CD4-positive, alpha-beta T cell treated with Interleukin-17A for 1 hour (primary cell): ENCODE data around the gene CA4.
"Not testable (repeated sequence)": the region's sequence is repeated elsewhere in the genome, so short reads cannot be mapped to it uniquely, and the experiment has no call there.

ENCODE experiments used
- DNase-seq: peaks from one replicate; pipeline ENCODE4 v3.0.0-alpha.2; 2020

The CA4 gene

GRCh38 chr17:60149691-60150582 lies at the start of gene CA4:
CA4 (plus strand) TSS chr17:60149973; CDS start chr17:60150035, 62 bp downstream.
- DNase-seq, result no peak

DNA sequence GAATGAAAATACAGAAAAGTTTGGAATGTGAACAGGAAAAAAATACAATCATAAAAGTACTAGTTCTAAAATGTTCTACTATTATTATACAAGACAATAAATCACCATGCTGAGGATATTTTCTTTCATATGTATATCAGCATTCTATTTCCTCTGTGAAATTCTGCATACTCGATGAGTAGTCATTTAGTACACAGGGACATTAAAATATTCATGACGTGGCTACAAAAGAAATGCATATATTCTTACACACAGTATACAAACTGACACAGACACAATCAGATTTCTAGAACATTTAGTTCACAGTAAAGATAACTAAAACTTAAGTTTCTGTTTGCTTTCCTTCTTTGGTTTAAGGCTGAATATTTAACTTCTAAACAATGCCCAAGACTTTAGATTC lies 49.2 kb upstream of the CA4 start:
- DNase-seq, result not testable (repeated sequence)

DNA sequence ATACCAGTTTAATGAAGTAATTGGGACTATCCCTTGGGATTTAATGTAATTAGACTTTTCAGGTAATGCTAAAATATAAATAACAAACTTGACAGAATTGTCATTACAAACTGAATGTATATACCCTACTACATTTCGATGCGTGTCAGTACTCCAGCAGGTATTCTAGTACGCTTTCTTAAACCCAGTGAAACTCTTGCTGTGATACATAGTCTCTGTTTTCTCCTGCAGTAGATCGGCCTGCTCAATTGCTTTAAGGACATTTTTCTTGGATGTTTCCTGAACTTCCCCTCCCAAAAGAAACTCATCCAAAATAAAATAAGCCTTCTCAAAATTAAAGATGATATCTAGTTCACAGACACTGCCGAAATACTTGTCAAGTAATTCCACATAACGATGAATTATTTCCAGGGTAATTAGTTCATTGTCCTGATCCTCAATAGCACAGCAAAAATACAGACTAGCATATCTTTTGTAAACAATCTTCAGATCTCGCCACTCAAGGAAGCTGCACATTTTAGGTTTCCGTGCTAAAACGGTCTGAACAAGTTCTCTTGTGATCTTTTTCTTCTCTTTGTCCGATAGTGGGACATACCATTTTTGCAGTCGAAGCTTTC lies 47.6 kb upstream of the CA4 start:
- not testable (repeated sequence) for DNase-seq

- peak; percentile 29 for DNase-seq
Measured at GRCh38 chr17:60102632-60103096, 47.1 kb upstream of the CA4 start.

DNA sequence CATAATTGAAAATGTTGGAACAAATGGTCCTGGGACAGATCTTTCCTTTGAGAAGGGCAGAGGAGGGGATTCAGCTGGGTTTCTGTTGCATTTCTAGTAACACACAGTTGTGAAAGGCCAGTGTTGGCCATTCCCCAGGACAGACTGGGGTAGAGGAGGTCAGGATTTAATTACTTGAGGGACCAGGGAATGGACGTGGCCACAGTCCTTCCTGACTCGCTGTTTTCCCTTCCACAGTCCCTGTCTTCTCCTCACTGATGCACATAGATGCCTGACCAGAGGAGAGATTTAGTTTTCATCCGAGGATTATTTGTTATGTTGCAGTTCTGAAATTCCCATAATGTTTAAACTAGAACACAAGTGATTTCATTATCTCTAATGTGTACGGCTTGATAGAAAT lies 45.8 kb upstream of the CA4 start:
- no peak for DNase-seq

DNA sequence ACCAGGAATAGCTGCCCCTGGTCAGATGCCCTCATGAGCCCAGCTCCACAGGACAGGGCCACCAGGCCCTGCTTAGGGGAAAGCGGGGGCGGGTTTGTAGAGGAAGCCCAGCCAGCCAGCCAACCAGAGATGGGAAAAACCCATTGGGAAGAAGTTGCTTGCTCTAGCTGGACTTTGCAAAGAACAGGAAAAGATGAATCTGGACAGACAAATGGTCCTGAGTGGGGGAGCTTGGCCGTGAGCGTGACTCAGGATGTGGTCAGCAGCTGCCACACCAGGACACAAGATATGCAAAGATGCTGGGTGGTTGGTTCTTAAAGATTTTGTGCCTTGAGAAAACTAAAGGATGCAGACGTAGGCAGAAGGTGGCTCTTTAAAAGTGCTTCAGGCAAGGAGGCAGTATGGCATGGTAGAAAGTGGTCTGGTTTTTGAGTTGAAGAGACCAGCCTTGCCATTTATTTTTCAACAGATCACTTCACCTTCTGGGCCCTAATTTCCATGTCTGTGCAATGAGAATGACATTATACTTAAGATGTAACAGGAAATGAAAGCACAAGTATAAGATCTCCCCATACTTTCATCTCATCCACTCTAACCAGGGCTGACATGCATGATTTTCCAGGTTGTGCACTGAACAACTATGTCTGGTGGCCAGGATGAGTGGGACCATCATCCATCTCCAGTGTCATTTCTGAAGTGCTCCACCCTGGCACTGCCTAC lies 43.3 kb upstream of the CA4 start:
- no peak for DNase-seq

GRCh38 chr17:60107526-60108257 lies 42.1 kb upstream of the CA4 start:
- DNase-seq, result no peak

GRCh38 chr17:60108309-60108708 lies 41.5 kb upstream of the CA4 start:
- DNase-seq, result not testable (repeated sequence)

DNA sequence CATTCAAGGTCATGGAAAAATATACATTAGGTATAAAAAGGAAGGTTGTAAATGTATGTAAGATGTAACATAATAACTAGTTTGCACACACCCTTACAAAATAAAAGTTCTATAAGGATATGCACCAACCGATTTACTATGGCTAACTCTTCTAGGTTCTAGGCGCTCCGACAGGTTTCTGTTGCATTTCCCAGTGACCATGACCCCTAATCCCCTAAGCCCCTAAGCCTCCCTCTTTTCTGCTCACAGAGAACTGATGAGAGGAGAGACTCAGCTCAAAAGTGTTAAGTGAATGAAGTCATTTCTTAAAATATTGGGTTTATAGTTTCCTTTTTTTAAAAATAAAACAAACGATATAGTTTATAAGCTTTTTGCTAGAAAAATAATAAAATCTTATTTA lies 41.1 kb upstream of the CA4 start:
- no peak for DNase-seq

GRCh38 chr17:60109161-60109560 lies 40.6 kb upstream of the CA4 start:
- no peak for DNase-seq

DNA sequence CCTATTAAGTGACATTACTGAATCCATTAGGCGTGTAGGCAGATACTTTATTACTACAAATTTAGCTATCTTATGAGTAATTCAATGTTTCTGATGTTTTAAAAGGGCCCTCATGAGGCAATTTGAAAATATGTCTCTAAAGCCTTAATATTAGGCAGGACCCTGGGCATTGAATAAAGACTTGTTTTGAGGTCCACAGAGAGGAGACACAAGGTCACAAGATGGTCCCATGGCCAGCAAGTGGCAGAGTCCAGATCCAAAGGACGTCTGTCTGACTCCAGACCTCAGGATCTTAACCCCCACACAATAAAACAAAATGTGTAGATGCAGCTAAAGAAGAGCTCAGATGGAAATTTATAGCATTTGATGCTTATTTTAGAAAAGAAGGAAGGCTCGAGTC lies 39.2 kb upstream of the CA4 start:
- DNase-seq, result no peak

GRCh38 chr17:60111661-60112060 lies 38.1 kb upstream of the CA4 start:
- not testable (repeated sequence) for DNase-seq

DNA sequence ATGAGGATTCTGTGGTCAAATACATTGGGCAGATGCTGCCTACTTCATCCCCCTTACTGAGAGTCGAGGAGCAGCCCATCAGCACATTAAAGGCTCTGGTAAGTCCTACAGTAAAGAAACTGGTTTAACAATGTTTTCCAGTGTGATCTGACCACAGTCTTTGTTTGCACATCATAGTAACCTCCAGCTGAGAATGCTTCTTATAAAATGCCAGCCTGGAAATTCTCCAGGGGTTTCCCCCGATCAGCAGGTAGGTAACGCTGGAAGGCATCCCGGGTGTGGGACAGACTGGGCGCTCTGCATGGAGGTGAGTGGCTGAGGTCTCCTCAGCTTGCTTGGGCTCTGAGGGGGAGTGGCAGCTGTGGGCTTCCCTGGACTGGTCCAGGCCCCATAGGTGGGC lies 34.4 kb upstream of the CA4 start:
- DNase-seq, result not testable (repeated sequence)

GRCh38 chr17:60116196-60116595 lies 33.6 kb upstream of the CA4 start:
- not testable (repeated sequence) for DNase-seq

DNA sequence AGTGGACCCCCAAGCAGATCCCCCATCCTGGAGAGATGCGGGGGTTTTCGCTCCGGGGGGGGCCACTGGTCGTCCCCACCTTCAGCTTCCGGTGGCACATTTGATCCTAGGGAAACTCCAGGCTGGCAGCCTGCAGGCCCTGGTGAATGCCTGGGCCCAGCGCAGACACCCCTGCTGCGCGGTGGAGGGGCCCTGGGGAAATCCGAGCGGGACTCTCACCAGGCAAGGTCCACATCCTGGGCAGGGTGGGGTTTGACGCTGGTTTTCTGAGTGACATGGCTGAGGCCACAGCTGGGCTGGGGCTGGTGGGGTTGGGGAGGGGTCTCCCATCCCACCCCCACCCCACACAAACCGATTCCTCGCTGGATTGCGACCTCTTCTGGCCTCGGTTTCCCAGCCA lies 30.6 kb upstream of the CA4 start:
- DNase-seq, result not testable (repeated sequence)

DNA sequence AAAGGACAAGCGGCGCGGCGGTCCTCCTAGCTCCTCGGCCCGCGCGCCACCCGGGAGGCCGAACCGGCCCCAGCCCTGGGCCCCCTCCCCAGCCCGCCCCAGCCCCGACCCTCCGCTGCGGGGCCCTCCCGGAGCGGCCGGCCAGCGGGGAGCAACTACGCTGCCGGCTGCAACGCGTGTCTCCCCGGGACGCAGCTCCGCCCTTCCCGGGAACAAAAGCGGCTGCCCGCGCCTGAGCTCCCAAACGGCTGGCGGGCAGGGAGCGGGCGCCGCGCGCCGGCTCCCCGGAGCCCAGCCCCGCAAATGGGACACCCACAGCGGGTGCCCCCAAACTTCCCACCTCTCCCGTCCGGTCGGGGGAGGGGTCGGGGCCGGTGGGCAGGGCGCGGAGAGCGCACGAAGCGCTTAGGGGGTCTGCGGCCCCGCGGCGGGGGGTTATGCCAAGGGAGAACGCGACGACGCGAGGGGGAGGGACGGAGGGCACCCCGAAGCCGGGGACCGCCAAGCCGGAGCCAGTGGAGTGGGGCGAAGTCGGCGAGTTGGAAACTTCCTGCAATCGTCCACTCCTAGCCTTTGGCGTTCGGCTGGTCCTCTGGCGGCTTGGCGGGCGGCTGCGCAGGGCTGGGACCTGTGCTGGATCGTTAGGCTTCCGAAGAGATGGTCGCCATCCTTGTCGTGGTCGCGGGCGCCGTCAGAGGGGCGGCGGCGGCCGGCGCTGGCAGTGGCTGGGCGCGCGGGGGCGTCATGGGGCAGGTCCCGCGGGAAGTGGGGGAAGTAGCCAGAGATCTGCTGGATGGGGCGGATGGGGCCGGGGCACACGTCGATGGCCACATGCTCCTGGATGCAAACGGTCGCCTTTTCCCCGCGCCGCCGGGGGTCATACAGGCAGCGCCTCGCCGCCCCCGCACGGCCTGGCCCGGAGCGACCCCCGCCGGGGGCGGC lies 29.7 kb upstream of the CA4 start:
- DNase-seq, result not testable (repeated sequence)

DNA sequence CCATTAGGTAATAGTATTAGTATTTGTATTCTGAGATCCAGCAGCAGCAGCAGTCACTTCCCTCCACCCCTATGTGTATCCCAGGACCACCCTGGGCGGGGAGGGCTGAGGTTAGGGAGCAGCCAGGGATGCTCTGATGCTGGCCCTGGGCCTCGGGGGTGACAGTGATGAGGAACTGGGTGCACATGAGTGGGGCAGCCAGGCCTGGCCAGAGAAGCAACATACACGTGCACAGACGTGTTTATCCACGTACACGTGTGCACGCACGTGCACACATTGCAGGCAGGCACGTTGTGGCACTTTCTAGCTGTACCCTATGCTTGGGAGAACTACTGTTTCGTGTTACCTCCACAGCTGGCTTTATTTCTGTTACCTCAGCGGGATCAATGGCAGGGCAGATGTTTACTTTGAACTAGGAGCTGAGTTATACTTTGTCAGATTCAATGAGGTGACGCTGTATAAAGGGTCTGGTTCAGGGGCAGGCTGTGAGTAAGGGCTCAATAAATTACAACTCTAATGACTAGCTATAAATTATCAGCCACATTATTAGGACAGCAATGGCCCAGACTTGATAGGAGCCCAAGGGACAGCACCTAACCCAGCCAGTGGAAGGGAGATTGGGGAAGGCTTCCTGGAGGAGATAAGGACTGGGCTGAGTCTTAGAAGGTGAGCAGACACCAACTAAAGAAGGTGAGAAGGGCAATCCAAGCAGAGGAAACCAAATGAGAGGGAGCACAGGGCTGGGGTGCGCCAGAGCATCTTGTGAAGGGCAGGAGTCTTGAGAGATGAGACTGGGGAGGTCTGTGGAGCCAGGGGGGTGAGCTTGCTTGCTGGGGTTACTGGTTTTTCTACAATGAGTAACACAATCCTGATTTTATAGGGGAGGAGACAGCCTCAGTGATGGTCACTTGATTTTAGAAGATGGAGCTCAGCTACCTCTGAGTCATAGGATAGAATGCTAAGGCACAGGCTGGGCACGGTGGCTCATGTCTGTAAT lies 22.4 kb upstream of the CA4 start:
- no peak for DNase-seq

- no peak for DNase-seq
Measured at GRCh38 chr17:60128171-60128859, 21.5 kb upstream of the CA4 start.

GRCh38 chr17:60129164-60129563 lies 20.6 kb upstream of the CA4 start:
- DNase-seq, result no peak

- no peak for DNase-seq
Measured at GRCh38 chr17:60130466-60130865, 19.3 kb upstream of the CA4 start.
